GM18526 (cell line): ENCODE results near the gene ADPRHL1.

Experiments
- POLR2A ChIP-seq: IDR thresholded peaks from 3 replicates; pipeline ENCODE4 v1.6.1; 2011; ENCODE audit not compliant: insufficient read length; ENCODE audit errors: extremely low read depth

ADPRHL1 gene

GRCh38 chr13:113486698-113487097, 33.4 kb upstream of the ADPRHL1 start:
- TF ChIP-seq POLR2A, result no peak

GRCh38 chr13:113485545-113485944, 32.3 kb upstream of the ADPRHL1 start:
- no peak for TF ChIP-seq POLR2A

GRCh38 chr13:113483504-113484293, 30.4 kb upstream of the ADPRHL1 start:
- TF ChIP-seq POLR2A, result no peak

GRCh38 chr13:113483081-113483480, 29.8 kb upstream of the ADPRHL1 start:
- TF ChIP-seq POLR2A, result no peak

GRCh38 chr13:113479179-113479578, 25.9 kb upstream of the ADPRHL1 start:
- TF ChIP-seq POLR2A, result no peak

GRCh38 chr13:113477724-113478123, 24.4 kb upstream of the ADPRHL1 start:
- no peak for TF ChIP-seq POLR2A

- TF ChIP-seq POLR2A, result no peak
Measured at GRCh38 chr13:113476811-113477210, 23.5 kb upstream of the ADPRHL1 start.

GRCh38 chr13:113475911-113476310, 22.6 kb upstream of the ADPRHL1 start:
- no peak for TF ChIP-seq POLR2A

- no peak for TF ChIP-seq POLR2A
Measured at GRCh38 chr13:113475280-113475679, 22.0 kb upstream of the ADPRHL1 start.

- TF ChIP-seq POLR2A, result no peak
Measured at GRCh38 chr13:113474179-113474578, 20.9 kb upstream of the ADPRHL1 start.

- TF ChIP-seq POLR2A, result no peak
Measured at GRCh38 chr13:113472355-113473025, 19.2 kb upstream of the ADPRHL1 start.

- no peak for TF ChIP-seq POLR2A
Measured at GRCh38 chr13:113471844-113472243, 18.6 kb upstream of the ADPRHL1 start.

- no peak for TF ChIP-seq POLR2A
Measured at GRCh38 chr13:113470073-113470472, 16.8 kb upstream of the ADPRHL1 start.

- TF ChIP-seq POLR2A, result no peak
Measured at GRCh38 chr13:113469582-113469981, 16.3 kb upstream of the ADPRHL1 start.

GRCh38 chr13:113468472-113469201, 15.3 kb upstream of the ADPRHL1 start:
- no peak for TF ChIP-seq POLR2A

GRCh38 chr13:113468029-113468428, 14.7 kb upstream of the ADPRHL1 start:
- TF ChIP-seq POLR2A, result no peak
